ENCODE measurements around the gene USP36. TPM values are rescaled to one million over a fixed set of nuclear protein-coding genes. Genes with fewer than 3 reads are reported as not detected.

The USP36 gene
- total and polyA plus RNA-seq, 11 donors, result 11.7 to 40.9 (median 18.3) TPM

GRCh38 chr17:78842881-78843565, 2.4 kb upstream of the USP36 start:
- intact Hi-C loops (cut with DNase I), result no loop called here
- Histone ChIP-seq H3K27ac (no peak overlapping the region), H3K36me3 (peaks cover 0 to 4% (median under 1%) of the 10 kb centered on the region in 9 donors), H3K4me3 (no peak overlapping the region), H3K27me3 (no peaks in the 10 kb centered on the region), H3K4me1 (peaks cover 0 to 25% (median 18%) of the 10 kb centered on the region in 12 donors), H3K9me3 (no peaks in the 10 kb centered on the region)
- ATAC-seq (no peak), DNase-seq (no peak)
- 59 to 70% (median 66%) methylated on average over 10 of the region's 10 CpGs for WGBS, 4 donors
- no peak for TF ChIP-seq POLR2A (IDR thresholded peaks at IDR 0.05)
- peak in 11 of 12 donors; percentile 14 to 58 (median 33) for TF ChIP-seq CTCF (IDR thresholded peaks at IDR 0.05)

GRCh38 chr17:78840530-78840779, 159 bp downstream of the USP36 start:
- ATAC-seq, result peak in 1 of 4 donors; percentile 50

GRCh38 chr17:78839762-78840529, 668 bp downstream of the USP36 start:
- intact Hi-C loops (cut with DNase I), result loop anchor here in 1 of 10 donors (2.0 kb wide), 1 partner anchor 43 kb away; no protein-coding TSS in a partner anchor
- H3K36me3 ChIP-seq, result peaks cover 5 to 35% (median 31%) of the 10 kb centered on the region in 9 donors
- no peaks in the 10 kb centered on the region for H3K9me3 ChIP-seq
- peak overlapping the region; percentile 71 to 99 (median 90) for H3K4me3 ChIP-seq
- H3K27ac ChIP-seq, result peak overlapping the region; percentile 92 to 100 (median 98)
- DNase-seq, result peak; percentile 42 to 73 (median 51)
- peak in 2 of 4 donors; percentile 25 to 32 for ATAC-seq
- no peak for TF ChIP-seq CTCF (IDR thresholded peaks at IDR 0.05)
- no peaks in the 10 kb centered on the region for H3K27me3 ChIP-seq
- 0% methylated on average over 36 to 73 of the region's 73 CpGs for WGBS, 4 donors
- H3K4me1 ChIP-seq, result peaks cover 0 to 30% (median 19%) of the 10 kb centered on the region in 12 donors

More at GRCh38 chr17:78840530-78840779, 159 bp downstream of the USP36 start:
- no peak for TF ChIP-seq CTCF (IDR thresholded peaks at IDR 0.05)
- TF ChIP-seq POLR2A (IDR thresholded peaks at IDR 0.05), result peak in 1 of 2 donors; percentile 31
- H3K36me3 ChIP-seq, result peaks cover 3 to 30% (median 26%) of the 10 kb centered on the region in 9 donors
- 0 to 2% (median 0%) methylated on average over 10 to 35 of the region's 35 CpGs for WGBS, 4 donors
- intact Hi-C loops (cut with DNase I), result loop anchor here in 1 of 10 donors (2.0 kb wide), 1 partner anchor 42 kb away; no protein-coding TSS in a partner anchor
- DNase-seq, result no peak
- peak overlapping the region; percentile 71 to 99 (median 90) for H3K4me3 ChIP-seq
- H3K27me3 ChIP-seq, result no peaks in the 10 kb centered on the region
- H3K9me3 ChIP-seq, result no peaks in the 10 kb centered on the region
- H3K27ac ChIP-seq, result peak overlapping the region; percentile 92 to 100 (median 98)
- H3K4me1 ChIP-seq, result peaks cover 0 to 30% (median 19%) of the 10 kb centered on the region in 12 donors

- no peak for TF ChIP-seq CTCF (IDR thresholded peaks at IDR 0.05)
- TF ChIP-seq POLR2A (IDR thresholded peaks at IDR 0.05), result no peak
- WGBS, 4 donors, result 22 to 24% (median 23%) methylated on average over 11 of the region's 11 CpGs
These were observed 1.3 kb downstream of the USP36 start for GRCh38 chr17:78839235-78839761.

More at GRCh38 chr17:78839235-78839761, 1.3 kb downstream of the USP36 start:
- no peaks in the 10 kb centered on the region for H3K9me3 ChIP-seq
- H3K27me3 ChIP-seq, result no peaks in the 10 kb centered on the region
- ATAC-seq, result no peak
- intact Hi-C loops (cut with DNase I), result no loop called here
- H3K4me3 ChIP-seq, result peak overlapping the region; percentile 71 to 99 (median 90)
- peak overlapping the region in 9 of 12 donors; percentile 94 to 100 (median 98) for H3K27ac ChIP-seq
- H3K36me3 ChIP-seq, result peaks cover 5 to 42% (median 38%) of the 10 kb centered on the region in 9 donors
- H3K4me1 ChIP-seq, result peaks cover 0 to 30% (median 19%) of the 10 kb centered on the region in 12 donors
- DNase-seq, result no peak
